GM12873 (cell line): Measurements from ENCODE around the gene CD44.

Experiments used
- TF ChIP-seq, protein P1 (sequence below): IDR thresholded peaks from 2 replicates; pipeline ENCODE4 v1.5.1; 2012; ENCODE audit warnings: low read depth, mild to moderate bottlenecking, moderate library complexity, low read length, control low read depth; ENCODE audit not compliant: insufficient read depth; ENCODE audit errors: missing control alignments

Gene CD44

DNA sequence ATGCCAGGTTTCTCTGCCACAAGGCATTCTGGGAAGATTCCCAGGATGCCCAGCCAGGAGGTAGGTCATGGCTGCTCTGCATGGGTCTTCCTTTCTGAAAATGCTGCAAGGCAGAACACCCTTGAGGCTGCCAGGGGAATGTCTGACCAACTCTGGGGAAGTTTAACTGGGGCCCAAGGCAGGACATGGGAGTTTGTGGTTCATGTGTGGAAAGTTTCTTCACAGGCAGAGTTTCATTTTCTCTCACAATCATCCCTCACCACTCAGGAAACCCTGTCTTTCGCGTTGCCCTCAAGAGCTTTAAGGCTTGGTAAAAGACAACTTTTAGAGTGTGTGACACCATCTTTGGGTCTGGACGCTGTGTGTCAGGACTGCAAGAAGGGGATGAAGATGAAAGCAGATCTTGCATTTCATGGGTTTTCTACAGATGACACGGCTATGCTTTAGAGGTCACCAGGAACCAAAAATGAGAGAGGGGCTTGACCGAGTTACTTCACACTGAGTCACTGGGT is 133.5 kb downstream of the CD44 start:
- TF ChIP-seq, protein P1, sequence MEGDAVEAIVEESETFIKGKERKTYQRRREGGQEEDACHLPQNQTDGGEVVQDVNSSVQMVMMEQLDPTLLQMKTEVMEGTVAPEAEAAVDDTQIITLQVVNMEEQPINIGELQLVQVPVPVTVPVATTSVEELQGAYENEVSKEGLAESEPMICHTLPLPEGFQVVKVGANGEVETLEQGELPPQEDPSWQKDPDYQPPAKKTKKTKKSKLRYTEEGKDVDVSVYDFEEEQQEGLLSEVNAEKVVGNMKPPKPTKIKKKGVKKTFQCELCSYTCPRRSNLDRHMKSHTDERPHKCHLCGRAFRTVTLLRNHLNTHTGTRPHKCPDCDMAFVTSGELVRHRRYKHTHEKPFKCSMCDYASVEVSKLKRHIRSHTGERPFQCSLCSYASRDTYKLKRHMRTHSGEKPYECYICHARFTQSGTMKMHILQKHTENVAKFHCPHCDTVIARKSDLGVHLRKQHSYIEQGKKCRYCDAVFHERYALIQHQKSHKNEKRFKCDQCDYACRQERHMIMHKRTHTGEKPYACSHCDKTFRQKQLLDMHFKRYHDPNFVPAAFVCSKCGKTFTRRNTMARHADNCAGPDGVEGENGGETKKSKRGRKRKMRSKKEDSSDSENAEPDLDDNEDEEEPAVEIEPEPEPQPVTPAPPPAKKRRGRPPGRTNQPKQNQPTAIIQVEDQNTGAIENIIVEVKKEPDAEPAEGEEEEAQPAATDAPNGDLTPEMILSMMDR, result peak; percentile 16

DNA sequence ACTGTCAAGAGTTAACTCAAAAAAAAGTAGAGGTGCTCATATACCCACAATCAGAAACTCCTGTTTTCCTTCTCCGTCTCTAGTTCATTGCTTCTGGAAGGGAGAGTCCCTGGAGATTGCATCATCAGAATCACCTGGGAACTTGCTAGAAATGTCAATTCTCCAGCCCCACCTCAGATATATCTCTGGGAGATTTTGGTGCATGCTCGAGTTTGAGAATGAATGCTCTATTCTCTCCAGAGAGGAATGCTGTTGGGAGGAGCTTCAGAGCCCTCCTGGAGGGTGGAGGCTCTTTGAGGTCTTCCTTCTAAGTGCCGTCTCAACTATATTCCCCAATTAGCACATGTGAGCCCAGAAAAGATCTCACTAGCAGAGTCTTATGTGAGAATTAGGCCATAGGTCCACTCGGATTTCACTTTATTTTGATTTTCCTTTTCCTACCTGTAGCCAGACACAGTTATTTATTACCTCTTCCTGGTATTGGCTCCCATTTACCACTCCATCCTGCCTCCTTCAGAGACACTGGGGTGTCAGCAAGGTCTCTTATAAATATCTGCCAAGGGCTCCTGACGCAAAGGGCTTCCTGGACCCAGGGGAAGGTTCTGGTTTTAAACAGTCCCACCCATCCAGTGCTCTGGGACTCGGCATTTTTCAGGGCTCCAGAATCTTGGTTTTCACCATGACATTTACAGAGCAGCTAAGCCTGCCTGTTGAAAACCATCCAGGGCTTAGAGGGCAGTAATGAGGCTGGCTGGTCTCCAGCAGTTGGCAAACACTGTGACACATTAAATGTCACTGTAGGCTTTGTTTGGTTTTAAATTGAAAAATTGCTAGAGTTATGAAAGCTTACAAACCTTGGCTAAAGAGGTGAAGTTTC is 136.2 kb downstream of the CD44 start:
- TF ChIP-seq, protein P1, result no peak

DNA sequence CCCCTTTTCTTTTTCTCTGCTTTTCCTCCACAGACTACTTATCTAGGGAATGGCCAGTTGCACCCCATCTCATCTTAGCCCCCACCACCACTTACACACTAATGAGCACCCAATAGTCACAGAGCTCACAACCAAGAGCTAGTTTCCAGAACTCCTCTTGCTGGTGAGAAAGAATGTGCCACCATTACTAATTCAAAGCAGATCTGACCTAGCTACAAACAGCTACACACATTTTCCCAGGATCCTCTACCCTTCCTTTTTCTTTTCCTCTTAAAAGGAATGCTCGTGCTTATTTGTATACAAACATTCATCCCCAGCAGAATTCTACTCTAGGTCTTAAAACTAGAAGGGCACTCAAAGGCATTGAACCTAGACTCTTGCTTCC is 136.8 kb downstream of the CD44 start:
- TF ChIP-seq, protein P1, result no peak

DNA sequence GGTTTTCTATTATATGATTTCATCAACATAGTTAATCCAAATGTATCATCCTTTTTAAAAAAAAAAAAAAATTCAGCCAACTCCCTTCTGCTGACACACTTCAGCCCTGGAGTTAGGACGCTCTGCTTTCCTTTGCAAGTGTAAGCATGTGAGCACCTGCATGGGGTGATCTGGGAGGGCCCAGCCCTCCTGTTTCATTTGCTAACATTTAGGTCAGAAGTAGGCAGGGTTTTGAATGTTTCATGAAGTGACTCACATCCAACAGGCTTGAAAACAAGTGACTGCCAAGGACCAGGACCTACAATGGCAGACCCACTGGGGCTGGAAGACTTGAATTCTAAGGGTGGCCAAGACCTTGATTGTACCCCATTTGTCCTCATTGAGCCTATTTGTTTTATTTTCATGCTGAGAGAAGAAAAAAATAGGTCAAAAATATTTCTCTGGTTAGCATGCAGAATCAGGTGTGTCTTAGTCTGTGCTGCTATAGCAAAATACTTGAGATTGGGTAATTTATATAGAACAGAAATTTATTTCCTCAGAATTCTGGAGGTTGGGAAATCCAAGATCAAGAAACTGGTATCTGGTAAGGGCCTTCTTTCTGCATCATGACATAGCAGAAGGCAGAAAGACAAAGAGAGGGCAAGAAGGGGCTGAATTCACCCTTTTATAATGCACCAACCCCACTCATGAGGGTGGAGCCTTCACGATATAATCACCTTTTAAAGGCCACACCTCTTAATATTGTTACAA is 137.6 kb downstream of the CD44 start:
- TF ChIP-seq, protein P1, result no peak

DNA sequence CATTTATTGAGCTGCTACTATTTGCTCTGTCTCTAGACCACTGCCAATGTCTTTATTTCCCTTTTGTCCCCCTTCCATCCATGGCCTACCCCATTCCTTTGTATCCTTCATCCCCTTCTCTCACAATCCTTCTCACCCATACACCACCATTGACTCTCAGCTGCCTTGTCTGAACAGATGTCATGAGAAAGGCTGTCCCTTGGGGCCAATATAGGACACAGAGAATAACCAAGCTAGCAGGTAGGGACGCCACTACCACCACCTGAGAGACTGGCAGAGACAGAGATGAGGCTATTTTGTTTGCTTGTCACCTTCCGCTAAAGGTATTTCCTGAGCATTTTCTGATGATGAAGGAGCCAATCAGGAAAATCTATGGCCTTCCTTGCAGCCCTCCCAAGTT is 138.9 kb downstream of the CD44 start:
- TF ChIP-seq, protein P1, result no peak

DNA sequence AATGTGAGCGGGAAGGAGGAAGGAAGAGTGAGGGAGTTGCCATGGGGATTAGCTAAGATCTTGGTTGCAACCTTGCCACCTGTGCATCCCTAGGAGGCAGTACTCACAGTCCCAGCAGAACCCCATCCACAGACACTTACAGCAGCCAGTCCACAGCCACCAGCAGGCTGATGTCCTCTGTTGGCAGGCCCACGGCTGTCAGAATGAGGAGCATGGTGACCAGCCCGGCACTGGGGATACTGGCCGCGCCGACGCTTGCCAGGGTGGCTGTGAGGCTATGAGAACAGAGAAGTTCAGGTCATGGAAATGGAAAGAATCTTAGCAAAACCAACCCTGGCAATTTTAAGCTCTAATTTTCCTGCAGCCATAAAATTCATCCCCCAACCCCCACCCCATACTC is 141.8 kb downstream of the CD44 start:
- TF ChIP-seq, protein P1, result no peak

DNA sequence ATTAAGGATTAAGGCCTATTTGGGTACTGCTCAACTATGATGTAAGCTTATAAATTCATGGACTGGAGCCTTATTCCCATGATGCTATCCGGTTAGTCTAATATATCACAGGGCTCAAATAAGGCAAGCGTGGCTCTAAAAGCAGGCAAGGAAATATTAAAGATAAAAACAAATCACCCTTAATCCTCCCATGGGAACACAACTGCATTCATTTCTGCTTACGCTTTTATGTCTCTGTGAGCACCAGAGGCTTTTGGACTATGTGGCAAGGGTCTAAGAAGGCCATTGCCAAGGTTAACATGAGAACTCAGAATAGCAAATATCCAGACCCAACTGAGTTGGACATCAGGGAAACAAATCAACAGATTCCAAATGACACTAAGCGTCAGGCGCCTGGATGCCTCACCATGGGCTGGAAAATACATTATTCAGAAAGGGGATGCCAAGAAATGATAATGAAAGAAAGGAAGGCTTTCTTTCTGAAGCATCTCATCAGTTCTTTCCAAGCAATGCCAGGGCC is 142.3 kb downstream of the CD44 start:
- TF ChIP-seq, protein P1, result no peak
